HG03196 (cell line): ENCODE results near the gene ZDBF2.
A peak's percentile ranks its signal among the peaks of the same experiment; 100 is the strongest.
"Not testable (repeated sequence)": the region's sequence is repeated elsewhere in the genome, so short reads cannot be mapped to it uniquely, and the experiment has no call there.

Experiments used
- ATAC-seq: cut with Tn5 transposase; IDR thresholded peaks from one replicate; pipeline ENCODE4 v1.9.1; 2021; ENCODE audit not compliant: unreplicated experiment

Gene ZDBF2

DNA sequence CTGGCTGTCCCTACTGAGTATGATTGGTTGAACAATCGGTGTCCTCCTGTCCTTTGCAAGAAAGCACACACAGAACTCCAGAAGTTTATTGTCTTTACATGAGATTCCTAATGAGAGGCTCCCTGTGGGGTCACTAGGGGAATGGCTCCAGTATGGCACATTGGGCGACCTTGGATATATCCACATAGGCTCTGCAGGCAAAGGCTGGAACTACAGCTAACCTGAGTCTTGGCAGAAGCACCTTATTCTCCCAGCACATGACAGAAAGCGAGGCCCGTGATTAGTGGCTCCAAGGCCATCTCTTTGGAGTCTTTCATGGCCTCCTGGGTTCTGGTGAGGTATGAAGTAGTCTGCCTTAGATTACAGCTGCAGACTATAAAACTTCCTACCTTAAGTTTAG lies 49.0 kb downstream of the ZDBF2 start:
- ATAC-seq, result no peak

DNA sequence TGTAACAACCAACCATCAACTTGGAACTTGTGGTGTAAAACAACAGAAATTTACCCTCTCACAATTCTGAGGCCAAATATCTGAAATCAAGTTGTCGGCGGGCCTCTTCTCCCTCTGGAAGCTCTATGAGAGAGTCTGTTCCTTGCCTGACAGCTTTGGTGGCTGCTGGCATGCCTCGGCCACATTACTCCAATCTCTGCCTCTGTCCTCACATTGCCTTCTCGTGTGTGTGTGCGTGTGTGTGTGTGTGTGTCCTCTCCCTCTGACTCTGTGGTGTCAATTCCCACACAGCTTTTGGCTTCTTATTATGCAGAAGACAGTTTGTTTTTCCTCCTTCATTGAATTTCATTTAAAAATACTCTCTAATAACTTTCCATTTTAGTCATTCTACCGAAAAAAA lies 50.4 kb downstream of the ZDBF2 start:
- no peak for ATAC-seq

DNA sequence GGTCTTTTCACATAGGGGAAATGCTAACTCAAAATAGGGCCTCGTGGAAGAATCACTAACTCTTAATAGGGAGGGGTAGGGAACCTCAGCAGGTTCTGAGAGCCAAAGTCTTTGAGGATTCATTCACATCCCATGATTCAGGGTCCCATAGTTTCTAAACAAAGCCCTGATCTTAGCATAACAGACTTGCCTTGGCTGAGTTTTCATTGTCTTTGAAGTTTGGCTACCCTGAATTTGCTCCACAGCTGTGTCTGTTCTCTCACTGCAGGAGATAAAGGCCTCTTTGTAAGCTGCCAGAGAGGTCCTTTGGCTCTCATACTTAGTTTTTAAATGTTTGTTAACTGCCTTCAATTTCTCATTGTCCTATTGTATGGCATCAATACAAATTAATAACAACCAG lies 54.5 kb downstream of the ZDBF2 start:
- ATAC-seq, result no peak

DNA sequence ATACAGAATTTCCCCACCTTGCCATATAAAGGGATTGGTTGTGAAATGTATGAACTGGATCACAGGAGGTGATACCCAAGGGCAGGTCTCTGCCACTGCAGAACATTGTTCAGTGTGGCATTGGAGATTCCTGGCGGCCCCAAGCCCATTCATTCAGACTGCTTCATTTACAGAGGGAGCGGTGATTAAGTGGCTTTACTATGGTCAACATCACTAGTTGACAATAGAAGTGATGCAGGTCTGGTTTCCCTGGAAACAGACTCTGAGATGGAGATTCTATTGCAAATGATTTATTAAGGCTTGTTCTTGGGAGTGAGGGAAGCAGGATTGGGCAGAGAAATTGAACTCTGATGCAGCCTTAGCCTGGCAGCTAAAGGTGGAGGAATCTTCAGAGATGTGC lies 62.4 kb downstream of the ZDBF2 start:
- no peak for ATAC-seq

DNA sequence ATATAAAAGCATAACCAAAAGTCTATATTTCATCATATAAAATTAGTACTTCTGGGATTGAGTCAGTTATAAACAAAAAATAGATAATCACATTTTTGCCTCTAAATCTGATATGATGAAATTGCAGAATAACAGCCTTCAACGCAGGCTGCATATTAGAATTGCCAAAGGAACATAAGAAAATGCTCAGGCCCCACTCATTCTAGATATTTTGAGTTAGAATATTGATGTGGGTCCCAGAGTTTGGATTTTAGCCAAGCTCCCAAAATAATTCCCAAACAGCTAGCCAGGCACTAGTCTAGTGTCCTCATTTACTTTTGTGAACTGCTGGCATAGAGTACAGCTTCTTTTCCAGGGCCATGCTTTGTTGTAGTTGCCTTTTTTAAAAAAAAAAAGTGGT lies 63.5 kb downstream of the ZDBF2 start:
- ATAC-seq, result no peak

DNA sequence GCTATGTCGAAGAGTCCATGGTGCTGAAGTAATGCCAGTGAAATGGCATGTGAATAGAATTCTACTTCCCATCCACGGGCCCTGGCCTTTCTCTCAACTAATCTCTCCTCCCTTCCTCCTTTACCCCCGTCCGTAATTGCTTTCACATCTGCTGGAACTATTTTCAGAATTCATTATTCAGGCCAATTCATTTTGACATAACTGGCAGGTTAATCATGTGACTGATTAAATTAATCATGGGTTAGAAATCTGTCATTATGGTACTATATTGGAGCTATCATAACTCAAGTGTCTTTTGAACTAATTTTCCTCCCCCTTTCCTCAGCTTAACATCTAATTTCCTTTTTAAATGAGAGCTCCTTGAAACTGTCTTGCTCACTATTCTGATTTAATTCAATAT lies 66.9 kb downstream of the ZDBF2 start:
- ATAC-seq, result no peak

DNA sequence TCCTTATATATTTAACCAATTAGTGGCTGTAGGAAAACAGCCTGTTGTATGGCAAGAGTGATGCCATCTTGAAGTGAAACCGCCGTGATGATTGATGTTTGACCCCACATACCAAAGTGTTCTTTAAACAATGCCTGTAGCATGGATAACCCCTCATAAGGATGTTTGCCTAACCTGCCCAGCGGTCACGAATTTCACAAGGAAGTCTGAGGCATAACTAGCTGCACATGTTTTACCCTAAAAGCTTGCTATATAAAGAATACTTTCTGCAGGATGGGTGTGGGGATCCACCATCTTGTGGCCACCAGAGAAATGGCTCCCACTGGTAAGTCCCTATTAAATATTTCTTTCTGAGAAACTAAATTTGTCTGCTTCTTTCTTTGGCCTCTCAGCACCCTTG lies 68.7 kb downstream of the ZDBF2 start:
- ATAC-seq, result no peak

DNA sequence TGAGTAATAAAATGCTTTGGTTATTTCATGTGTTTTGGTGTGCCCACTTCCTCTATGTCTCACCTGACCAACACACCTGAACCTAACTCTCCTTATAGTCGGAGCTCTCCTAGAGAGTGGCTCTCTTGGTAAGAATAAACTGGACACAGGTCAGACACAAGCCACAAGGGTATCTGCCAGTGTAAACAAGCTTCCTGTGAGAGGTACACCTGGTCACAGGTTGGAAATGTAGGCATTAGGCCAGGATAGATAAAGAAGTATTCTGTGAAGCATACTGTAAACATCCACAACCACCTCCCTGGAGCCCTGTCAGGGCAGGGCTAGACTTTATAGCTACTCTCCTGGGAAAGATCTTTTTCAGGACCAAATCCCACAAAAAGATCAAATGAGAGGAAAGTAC lies 69.4 kb downstream of the ZDBF2 start:
- no peak for ATAC-seq

DNA sequence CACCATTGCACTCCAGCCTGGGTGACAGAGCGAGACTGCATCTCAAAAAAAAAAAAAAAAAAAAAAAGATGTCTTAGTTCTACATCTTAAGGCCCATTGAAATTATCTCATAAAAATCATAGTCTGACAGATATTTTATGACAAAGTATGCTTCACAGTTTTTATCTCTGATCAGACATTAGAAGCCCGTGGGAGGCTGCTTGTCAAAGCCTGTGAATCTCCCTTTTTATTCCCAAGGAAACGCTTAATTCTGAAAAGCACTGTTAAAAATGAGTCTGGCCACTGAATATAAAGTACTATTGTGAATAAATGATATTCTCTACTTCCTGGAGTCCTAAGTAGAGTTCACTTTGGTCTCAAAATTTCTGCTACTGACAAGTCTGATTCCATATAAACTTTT lies 71.1 kb downstream of the ZDBF2 start:
- no peak for ATAC-seq

DNA sequence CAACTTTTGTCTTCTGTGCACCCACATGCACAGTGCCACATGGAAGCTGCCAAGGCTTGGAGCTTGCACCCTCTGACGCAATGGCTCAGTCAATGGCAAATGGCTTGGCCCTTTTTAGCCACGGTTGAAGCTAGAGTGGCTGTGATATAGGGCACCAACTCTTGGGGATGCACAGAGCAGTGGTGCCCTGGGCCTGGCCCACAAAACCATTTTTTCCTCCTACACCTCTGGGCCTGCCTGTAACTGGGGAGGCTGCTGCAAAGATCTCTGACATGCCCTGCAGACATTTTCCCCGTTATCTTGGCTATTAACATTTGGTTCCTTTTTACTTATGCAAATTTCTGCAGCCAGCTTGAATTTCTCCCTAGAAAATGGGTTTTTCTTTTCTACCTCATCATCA lies 74.9 kb downstream of the ZDBF2 start:
- ATAC-seq, result no peak

DNA sequence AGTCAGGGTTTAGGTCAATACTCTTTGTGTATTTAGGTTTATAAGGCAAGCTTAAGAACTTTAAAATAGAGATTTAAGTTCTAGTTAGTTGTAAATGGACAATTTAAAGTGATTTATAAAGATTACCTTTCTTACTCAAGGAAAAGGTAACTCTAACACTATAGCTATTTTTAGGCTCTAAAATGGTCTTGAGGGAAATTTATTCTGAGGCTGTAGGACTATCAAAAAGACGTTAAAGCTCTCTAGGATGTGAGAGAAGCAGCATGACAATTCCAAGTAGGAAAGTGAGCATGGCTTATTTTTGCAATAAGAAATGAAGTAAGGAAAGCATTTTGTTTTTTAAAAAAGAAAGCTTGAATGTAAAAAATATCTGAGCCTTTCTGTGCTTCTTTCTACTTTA lies 78.1 kb downstream of the ZDBF2 start:
- ATAC-seq, result no peak

DNA sequence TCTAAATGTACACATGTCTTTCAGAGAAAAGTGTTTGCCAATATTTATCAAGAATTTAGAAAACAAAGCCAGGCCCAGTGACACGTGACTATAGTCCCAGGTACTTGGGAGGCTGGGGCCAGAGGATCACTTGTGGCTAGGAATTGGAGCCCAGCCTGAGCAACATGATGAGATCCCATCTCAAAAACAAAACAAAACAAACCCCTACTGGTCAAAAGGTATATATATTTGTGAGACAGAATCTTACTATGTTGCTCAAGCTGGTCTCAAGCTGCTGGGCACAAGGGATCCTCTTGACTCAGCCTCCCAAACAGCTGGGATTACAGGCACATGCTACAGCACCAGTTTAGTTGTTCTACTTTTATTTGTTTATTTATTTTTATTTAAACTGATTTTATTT lies 79.2 kb downstream of the ZDBF2 start:
- ATAC-seq, result no peak

DNA sequence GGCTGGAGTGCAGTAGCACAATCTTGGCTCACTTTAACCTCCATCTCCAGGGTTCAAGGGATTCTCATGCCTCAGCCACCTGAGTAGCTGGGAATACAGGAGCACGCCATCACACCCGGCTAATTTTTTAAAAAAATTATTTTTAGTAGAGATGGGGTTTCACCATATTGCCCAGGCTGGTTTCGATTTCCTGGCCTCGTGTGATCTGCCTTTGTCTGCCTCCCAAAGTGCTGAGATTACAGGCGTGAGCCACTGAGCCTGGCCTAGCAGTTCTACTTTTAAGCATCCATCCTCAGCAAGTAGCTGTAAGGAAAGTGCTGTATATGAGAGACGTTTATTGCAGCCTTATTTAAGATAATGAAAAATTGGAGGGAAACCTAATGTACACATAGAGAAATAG lies 79.7 kb downstream of the ZDBF2 start:
- ATAC-seq, result peak; percentile 69

DNA sequence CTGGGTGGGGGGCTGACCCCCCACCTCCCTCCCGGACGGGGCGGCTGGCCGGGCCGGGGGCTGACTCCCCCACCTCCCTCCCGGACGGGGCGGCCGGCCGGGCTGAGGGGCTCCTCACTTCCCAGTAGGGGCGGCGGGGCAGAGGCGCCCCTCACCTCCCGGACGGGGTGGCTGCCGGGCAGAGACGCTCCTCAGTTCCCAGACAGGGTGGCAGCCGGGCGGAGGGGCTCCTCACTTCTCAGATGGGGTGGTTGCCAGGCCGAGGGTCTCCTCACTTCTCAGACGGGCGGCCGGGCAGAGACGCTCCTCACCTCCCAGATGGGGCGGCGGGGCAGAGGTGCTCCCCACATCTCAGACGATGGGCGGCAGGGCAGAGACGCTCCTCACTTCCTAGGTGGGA lies 82.4 kb downstream of the ZDBF2 start:
- not testable (repeated sequence) for ATAC-seq

DNA sequence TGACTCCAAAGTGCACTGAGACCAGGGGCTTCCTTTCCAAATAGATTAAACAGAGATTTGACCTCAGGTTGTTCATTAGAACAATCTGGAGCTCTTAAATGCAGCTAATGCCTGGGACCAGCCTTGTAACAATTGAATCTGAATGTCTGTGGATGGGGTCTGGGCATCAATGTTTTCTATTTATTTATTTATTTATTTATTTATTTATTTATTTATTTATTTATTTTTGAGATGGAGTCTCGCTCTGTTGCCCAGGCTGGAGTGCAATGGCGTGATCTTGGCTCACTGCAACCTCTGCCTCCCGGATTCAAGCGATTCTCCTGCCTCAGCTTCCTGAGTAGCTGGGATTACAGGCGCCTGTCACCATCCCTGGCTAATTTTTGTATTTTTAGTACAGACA lies 86.4 kb downstream of the ZDBF2 start:
- not testable (repeated sequence) for ATAC-seq

DNA sequence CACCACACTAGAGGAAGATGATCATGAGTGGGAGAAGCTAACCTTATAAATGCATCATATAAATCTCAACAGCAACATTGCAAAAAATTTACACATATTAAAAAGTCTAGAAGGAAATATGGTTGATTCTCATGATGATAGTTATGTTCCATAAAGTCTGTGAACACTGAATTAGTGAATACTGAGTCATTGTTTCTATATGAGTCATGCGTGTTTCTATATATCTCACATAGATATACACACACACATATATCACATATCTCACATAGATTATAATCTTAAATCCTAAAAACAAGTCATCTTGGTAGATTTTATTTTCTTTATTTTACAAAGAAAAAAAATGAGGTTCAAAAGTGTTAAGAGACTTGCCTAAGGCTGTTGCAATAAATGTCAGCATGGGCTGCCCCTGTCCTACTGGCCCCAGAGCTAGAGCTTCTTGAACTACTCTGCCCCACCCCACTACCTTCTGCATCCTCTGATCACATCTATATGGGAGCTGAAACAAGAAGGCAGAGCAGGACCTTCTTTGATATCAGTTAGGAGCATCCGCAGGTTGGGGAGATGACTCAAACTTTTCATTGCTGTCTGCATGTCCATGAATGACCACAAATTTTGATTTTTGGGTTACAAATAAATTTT lies 87.1 kb downstream of the ZDBF2 start:
- peak; percentile 77 for ATAC-seq
